ENCODE data around the gene SLC4A1.

The SLC4A1 gene

DNA sequence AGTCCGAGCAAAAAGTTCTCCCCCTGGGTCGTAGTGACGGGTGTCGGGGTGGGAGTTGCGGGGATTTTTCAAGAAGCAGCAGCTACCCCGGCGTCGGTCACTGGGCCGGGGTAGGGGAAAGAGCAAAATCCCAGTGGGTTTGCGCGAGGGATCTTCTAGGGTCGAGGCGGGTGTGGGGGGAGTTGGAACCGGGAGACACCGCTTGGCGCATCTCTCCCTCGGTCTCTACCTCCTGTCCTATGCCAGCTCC, 46.1 kb downstream of the SLC4A1 start:
- Mint-ChIP-seq H3K9me3 (no peaks in the 10 kb centered on the region), H3K4me3 (peak overlapping the region; percentile 91 to 93), H3K27me3 (no peaks in the 10 kb centered on the region), H3K4me1 (peaks cover 18% of the 10 kb centered on the region), H3K27ac (peak overlapping the region; percentile 81 to 90)
- ATAC-seq (no peak), DNase-seq (peak in 1 of 2 donors; percentile 29)

DNA sequence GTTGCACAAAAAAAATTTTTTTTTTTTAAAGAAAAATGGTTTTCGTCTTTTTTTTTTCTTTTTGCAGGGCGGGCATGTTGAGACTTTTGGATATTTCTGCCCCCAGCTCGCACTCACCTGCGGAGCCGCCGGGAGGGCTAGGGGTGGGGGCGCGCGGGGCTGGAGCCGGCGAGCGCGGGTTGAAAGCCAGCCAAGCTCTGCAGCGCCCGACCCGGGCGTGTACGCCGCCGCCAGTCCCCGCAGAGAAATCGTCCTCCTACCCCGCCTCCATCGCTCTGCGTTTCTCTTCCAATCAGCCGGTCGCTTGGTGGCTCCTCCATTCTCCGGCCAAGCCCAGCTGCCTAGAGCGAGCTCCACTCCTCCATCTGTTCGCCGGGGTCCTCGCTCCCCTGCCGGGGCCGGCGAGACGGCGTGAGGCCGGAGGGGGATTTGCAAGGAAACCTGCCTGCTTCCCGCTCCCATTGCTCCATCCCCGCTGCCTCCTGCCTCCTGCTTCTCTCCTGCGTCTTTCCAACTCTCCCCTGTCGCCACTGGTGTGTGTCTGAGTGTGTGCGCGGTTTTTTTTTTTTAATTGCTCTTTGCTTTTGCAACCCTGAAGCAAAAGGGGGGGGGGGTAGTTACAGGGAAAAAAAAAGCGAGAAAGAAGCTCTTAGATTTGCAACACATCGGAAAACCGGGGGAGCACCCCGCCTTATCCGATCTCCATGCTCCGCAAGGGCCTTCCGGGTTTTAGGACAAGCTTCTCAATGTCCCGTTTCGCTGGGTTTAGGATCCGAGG, 46.7 kb downstream of the SLC4A1 start:
- peak overlapping the region; percentile 91 to 93 for H3K4me3 Mint-ChIP-seq
- ATAC-seq = peak; percentile 13
- peak overlapping the region; percentile 81 to 90 for H3K27ac Mint-ChIP-seq
- no peaks in the 10 kb centered on the region for H3K9me3 Mint-ChIP-seq
- peak; percentile 69 to 72 for DNase-seq
- peaks cover 23% of the 10 kb centered on the region for H3K4me1 Mint-ChIP-seq
- no peaks in the 10 kb centered on the region for H3K27me3 Mint-ChIP-seq

DNA sequence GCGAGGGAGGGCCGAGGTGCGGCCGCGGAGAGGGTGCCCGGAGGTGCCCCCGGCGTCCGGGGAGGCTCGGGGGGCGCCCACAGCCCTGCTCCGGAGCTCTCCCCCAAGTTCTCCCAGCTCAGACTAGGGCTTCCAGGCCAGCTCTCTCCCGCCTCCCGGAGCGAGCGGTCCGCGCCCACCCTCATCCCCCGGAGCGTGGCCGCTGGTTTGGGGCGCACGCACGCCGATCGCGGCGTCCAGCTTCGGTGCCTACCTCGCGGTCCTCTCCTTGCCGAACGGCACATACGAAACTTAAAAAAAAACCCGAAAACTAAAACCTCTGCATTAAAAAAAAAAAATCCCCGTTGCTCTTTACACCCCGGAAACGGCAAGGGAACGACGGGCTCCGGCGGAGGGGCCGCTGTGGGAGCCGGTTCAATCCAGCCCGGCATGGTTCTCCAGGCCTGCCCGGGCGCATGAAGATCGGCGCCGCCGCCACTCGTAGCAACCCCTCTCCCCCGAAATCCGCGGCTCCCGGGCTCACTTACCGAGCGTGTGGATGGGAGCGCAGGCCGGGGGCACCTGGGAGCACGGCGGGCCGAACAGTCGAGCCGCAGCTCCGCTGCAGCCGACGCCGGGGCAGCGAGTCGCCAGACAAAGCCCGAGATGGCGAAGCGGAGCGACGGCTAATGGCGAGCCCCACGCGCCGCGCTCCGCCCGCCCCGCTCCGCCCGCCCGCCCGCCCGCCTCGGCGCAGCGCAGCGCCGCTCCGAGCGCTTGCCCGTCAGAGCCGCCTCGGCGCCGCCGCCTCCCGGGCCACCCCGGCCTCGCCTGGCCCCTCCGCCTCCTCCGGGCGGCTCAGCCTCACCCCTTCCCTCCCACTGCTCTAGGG, 47.5 kb downstream of the SLC4A1 start:
- Mint-ChIP-seq H3K27me3 (no peaks in the 10 kb centered on the region), H3K4me1 (peaks cover 31% of the 10 kb centered on the region), H3K27ac (peak overlapping the region; percentile 98 to 99), H3K4me3 (peak overlapping the region; percentile 94 to 98), H3K9me3 (no peaks in the 10 kb centered on the region)
- ATAC-seq (peak; percentile 39), DNase-seq (peak; percentile 70 to 77)

DNA sequence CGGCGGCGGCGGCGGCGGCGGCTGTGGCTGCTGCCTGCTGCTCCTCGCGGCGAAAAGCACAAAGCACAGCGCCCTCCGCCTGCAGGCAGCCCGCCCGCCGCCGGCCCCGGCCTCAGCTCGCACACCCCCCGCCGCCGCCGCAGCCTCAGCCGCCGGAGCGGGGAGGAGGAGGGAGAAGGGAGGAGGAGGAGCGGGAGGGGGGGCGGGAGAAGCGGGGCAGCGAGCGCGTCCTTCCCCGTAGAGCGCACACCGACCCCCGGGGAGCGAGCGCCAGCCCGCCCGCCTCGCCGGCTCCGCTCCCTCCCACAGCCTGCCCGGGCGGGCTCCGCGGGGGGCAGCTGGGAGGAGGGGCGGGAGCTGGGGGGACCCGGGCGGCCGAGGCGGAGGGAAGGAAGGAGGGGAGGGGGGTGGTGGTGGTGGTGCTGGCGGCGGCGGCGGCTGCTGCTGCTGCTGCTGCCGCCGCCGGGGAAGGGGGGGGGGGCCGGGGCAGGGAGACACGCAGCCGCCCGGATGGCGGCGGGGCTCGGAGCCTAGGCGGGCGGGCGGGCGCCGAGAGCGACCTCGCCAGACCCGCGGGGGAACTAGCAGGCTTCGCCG, 48.2 kb downstream of the SLC4A1 start, which contains the start of gene UBTF:
TSS of gene UBTF (minus strand) at position 60 of the 597 bp plus-strand sequence. CDS start 1,446 bp downstream, outside the sequence.
- Mint-ChIP-seq H3K9me3 (no peaks in the 10 kb centered on the region), H3K27me3 (no peaks in the 10 kb centered on the region), H3K4me1 (peaks cover 39% of the 10 kb centered on the region), H3K27ac (peak within 1 kb of the TSS; percentile 98 to 99), H3K4me3 (peak within 1 kb of the TSS; percentile 94 to 98)
- peak; percentile 73 to 79 for DNase-seq
- ATAC-seq = peak; percentile 25

DNA sequence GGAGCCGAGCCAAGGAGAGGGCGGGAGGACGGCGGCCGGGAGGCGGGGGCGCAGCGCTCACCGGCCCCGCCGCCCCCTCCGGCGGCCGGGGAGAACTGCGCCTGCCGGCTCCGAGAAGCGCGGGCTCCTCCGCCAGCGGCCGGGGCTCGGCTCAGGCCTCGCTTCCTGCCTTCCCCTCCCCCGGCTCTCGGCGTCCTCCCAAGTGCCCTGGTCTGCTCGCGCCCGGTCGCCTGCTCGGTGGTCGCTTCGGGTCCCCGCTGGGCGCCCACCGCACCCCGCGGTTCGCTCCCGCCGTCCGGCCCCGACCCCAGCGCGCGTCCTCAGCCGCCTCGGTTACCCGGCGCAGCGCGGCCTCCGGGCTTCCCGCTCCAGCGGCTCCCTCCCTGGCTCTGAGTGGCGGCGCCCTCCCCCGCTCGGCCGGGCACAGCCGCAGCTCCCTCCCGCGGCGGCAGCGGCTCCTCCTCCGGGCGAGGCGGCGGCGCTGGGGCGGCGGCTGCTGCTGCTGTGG, 48.8 kb downstream of the SLC4A1 start:
- Mint-ChIP-seq H3K27ac (no peak overlapping the region), H3K27me3 (no peaks in the 10 kb centered on the region), H3K9me3 (no peaks in the 10 kb centered on the region), H3K4me3 (peak overlapping the region; percentile 22 to 48), H3K4me1 (peaks cover 44% of the 10 kb centered on the region)
- peak; percentile 83 to 87 for DNase-seq
- peak; percentile 64 for ATAC-seq

DNA sequence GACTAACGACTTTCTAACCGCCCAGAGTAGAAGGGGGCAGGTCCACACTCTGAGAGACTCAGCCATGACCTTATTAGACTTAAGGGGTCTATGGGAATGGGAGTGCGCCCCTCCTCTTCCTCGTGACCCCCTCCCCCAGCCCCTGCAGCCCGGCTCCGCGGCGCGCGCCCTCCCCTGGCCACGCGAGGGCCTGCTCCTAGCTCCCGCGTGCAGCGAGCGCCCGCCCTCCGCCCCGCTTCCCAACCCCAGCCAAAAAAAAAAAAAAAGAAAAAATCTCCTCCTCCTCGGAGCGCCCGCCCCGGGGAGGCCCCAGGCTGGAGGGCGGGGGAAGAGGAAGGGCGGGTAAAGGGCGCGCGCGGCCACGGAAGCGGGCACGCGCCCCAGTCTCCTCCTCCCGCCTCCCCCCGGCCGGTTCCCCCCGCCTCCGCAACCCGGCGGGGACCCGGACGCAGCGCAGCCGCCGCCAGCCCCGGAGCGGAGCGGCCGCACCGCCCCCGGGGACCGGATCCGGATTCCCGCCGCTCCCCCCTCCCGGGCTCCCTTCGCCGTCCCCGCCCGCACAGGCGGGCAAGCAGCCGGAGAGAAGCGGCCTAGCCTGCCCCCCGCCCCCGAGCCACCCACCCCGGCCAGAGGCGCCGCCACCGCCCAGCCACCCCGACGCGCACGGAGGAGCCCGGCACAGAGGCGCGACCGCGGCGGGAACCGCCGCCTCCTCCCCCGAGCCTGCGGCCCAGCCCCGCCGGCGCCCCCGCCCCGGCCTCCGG, 49.4 kb downstream of the SLC4A1 start:
- Mint-ChIP-seq H3K4me3 (peak overlapping the region; percentile 91 to 96), H3K9me3 (peaks cover 0 to 6% of the 10 kb centered on the region in 2 donors), H3K27me3 (no peaks in the 10 kb centered on the region), H3K27ac (peak overlapping the region; percentile 88 to 97), H3K4me1 (peaks cover 51% of the 10 kb centered on the region)
- DNase-seq = peak; percentile 91 to 93
- ATAC-seq = peak; percentile 59

DNA sequence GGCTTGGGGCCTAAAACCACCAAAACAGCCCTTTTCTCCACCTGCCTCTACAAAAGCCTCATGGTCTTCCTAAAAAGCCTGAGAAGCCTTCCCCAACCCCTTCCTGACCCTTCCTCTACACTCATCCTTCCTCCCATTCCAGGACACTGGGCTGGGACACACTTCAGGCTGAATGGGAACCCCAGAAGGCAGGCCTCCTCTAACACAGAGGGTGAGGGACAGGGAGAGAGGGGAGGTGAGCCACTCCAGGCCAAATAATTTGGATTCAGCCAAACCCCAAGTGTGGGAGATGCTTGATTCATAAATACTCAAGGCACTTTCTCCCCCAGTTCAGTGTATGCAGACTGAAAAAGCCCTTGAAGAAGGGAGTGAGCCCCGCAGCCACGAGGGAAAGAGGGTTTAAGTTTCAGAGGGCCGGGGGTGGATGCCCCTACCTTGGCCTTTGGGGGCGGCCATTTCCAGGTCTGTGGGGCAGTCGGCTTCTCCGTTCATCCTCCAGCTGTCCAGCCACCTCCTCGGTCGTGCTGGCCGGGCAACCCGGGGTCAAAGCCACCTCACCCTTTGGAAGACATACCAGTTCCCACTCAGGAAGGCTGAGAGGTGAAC, 50.1 kb downstream of the SLC4A1 start:
- peak overlapping the region; percentile 88 to 97 for H3K27ac Mint-ChIP-seq
- H3K4me3 Mint-ChIP-seq = peak overlapping the region; percentile 91 to 96
- peaks cover 0 to 6% of the 10 kb centered on the region in 2 donors for H3K9me3 Mint-ChIP-seq
- H3K27me3 Mint-ChIP-seq = no peaks in the 10 kb centered on the region
- ATAC-seq (no peak), DNase-seq (peak in 1 of 2 donors; percentile 52)
- H3K4me1 Mint-ChIP-seq = peaks cover 56% of the 10 kb centered on the region

DNA sequence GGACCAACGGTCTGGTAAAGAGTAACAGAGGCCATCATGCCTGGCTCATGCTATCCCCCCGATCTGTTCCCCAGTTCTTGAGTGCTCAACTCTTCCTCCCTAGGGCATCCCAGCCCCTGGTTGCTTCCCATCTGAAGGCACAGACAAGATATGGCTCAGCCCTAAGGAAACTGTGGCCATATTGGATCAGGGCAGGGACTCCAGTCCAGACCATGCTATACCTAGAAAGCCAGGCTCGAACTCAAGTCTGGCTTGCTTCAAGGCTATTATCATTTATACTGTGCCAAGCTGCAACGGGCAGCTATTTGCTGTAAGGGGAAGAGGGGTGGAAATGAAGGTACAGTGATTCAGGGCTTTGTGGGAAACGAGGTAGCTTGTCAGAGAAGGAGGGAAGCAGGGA, 51.2 kb downstream of the SLC4A1 start:
- H3K4me1 Mint-ChIP-seq = peaks cover 59% of the 10 kb centered on the region
- DNase-seq (no peak), ATAC-seq (no peak)
- no peaks in the 10 kb centered on the region for H3K27me3 Mint-ChIP-seq
- H3K27ac Mint-ChIP-seq = peak overlapping the region; percentile 75 to 95
- H3K4me3 Mint-ChIP-seq = peak overlapping the region; percentile 91 to 96
- peaks cover 0 to 6% of the 10 kb centered on the region in 2 donors for H3K9me3 Mint-ChIP-seq

DNA sequence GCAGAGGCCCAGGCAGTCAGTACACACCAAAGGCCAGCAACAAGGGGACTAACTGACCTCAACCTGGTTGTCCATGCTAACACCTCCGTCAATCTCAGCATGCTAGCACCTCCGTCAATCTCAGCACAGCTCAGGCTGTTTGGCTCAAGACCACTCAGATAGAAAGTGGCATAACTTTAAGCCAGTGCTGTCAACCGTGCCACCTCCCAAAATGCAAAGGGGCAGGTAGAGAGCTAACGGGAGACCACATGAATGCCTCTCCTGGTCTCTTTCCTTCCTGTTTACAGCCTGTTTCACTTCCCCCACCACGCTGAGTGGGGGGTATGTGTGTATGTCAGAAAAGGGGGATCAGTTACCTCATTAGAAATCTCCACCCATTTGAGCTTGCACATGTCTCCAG, 51.8 kb downstream of the SLC4A1 start:
- H3K4me3 Mint-ChIP-seq = peak overlapping the region; percentile 91 to 96
- H3K4me1 Mint-ChIP-seq = peaks cover 65% of the 10 kb centered on the region
- DNase-seq (peak in 1 of 2 donors; percentile 51), ATAC-seq (peak; percentile 14)
- no peaks in the 10 kb centered on the region for H3K27me3 Mint-ChIP-seq
- peaks cover 0 to 6% of the 10 kb centered on the region in 2 donors for H3K9me3 Mint-ChIP-seq
- H3K27ac Mint-ChIP-seq = peak overlapping the region; percentile 75 to 90

DNA sequence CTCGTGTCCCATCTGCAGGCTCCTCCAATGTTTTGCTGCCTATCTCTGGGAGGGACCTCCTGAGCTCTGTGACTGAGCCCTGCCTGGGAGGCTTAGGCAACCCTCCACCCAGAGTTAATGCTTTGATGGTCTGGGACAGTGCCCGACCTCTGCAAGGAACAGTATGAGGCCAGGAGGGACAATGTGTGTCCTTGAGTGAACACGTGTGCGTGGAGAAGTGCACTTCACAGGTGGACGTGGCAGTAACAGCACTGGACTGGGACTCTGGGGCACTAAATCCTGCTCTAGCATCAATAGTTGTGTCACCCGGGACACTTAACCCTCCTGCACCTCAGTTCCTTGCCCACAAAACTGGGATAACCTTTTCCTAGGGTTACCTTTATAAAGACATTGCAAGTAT, 53.0 kb downstream of the SLC4A1 start:
- DNase-seq (no peak), ATAC-seq (no peak)
- H3K4me1 Mint-ChIP-seq = peaks cover 77% of the 10 kb centered on the region
- H3K4me3 Mint-ChIP-seq = peak overlapping the region; percentile 91 to 96
- peaks cover 0 to 6% of the 10 kb centered on the region in 2 donors for H3K9me3 Mint-ChIP-seq
- no peaks in the 10 kb centered on the region for H3K27me3 Mint-ChIP-seq
- peak overlapping the region; percentile 68 to 78 for H3K27ac Mint-ChIP-seq

DNA sequence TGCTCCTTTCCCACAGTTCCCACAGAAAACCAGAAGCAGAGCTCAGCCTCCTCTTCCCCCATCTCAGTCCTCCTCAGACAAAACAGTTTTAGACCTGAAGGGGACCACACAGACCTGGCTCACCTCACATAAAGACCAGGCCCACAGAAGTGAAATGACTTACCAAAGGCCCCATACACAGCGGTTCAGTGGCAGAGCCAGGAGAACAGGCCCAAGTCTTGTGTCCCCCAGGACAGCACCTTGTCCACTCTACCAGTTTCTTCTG, 53.8 kb downstream of the SLC4A1 start:
- no peak for DNase-seq
- Mint-ChIP-seq H3K4me1 (peaks cover 85% of the 10 kb centered on the region), H3K27ac (peak overlapping the region in 1 of 2 donors; percentile 92), H3K9me3 (peaks cover 0 to 6% of the 10 kb centered on the region in 2 donors), H3K4me3 (peak overlapping the region; percentile 23 to 55), H3K27me3 (no peaks in the 10 kb centered on the region)
- ATAC-seq = no peak

DNA sequence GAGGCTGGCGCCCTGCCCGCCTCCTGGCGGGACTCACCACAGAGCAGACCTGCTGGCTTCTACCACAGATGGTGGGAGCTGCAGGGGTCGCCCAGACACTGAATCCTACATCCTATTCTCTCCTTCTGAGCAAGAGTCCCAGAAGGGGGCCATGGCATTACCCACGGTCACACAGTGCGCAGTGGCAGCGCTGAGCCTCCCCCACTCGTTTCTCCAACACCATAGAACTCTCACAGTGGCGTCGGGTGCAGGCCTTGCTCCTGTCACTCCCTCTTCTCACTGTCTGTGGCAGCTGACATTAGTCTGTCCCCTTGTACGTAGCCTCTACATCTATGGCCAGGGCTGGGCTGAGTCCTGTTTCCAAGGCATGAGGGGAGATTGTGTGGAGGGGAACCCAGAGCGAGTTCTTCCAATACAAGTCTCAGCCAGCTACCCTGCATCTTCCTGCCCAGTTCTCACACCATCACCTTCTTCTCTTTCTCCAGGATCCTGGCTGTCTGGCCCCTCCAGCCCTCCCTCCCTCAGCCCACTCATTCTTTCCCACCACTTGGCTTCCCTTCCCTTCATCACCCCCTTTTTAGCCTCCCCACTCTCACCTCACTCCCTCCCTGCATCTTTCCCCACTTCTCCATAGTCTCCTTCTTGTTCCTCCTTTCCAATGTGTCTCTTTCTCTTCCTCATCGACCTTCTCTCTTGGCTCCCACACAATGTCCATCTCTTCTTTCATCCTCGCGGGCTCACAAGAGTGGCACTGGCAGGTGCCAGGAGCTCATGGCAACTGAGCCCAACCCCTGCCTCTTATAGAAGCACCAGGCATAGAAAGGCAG, 54.3 kb downstream of the SLC4A1 start:
- Mint-ChIP-seq H3K27me3 (no peaks in the 10 kb centered on the region), H3K27ac (peak overlapping the region; percentile 77 to 92), H3K9me3 (peaks cover 0 to 6% of the 10 kb centered on the region in 2 donors), H3K4me3 (peak overlapping the region; percentile 23 to 64), H3K4me1 (peaks cover 90% of the 10 kb centered on the region)
- no peak for ATAC-seq
- DNase-seq = no peak

DNA sequence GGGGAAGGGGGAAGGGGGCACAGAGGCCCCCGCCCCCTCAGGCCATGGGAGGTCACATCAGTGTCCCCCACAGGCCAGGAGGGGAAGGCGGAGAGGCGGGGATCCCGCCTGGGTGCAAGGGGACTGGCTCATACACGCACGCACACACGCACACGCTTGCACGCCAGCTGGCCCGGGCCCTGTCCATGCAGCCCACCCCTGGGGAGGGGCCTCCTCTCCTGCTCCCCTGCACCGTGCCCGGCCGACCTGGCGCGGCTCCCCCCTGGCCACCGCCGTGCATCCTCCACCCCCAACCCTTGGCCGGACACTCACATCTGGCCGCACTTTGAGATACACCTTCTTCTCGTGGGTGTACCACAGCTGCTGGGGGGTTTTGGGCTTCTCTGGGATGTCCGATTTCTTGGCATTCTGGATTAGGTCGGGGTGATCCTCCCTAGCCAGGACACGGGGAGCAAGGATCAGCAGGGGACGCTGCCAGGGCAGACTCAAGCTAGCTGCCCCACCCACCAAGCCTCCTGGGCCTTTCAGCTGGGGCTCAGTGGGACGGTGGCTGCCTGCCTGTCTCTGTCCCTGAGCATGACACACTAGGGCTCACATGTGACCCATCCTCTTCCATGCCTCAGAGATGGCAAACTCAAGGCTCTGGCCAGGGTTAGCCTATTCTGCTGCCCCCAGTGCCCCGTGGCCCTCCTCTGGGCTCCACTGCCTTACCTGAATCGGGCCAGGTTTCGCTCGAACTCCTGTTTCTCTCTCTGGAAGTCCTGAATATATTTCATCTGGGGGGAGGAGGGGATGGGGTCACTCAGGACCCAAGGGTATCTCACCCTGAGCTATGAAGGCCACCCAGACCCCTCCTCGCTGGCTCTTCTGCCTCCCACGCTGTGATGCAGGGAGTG, 55.2 kb downstream of the SLC4A1 start:
- no peaks in the 10 kb centered on the region for H3K27me3 Mint-ChIP-seq
- DNase-seq (no peak), ATAC-seq (no peak)
- peak overlapping the region in 1 of 2 donors; percentile 64 for H3K4me3 Mint-ChIP-seq
- peak overlapping the region in 1 of 2 donors; percentile 77 for H3K27ac Mint-ChIP-seq
- peaks cover 0 to 6% of the 10 kb centered on the region in 2 donors for H3K9me3 Mint-ChIP-seq
- H3K4me1 Mint-ChIP-seq = peaks cover 96% of the 10 kb centered on the region
